Measurements from ENCODE around the gene UGT1A5.

DNA sequence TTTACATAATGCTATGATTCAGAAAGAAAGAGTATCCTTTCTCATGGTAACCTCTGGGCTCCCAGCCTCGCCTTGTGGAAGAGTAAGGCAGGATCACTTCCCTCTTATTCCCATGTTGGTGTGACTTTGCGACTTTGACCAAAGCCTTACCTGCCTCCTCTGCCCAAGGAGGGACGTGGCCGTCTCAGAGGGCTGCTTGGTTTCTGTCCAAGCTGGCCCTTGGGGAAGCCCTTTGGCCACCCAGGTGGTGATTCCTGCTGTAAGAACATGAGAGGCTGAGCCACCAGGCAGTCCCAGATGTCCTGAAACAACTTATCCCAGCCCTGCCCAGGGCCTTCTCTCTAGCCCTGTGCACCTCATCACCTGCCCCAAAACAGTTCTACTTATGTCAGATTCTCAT lies 14.0 kb upstream of the UGT1A5 start:
- TF ChIP-seq ZNF48 (tag by site-specific recombination; IDR thresholded peaks at IDR 0.05) (no peak), SP2 (tag by site-specific recombination; IDR thresholded peaks at IDR 0.05) (no peak), PRDM4 (tag by site-specific recombination; IDR thresholded peaks at IDR 0.05) (no peak), ZNF76 (tag by site-specific recombination; IDR thresholded peaks at IDR 0.05; ENCODE audit: borderline replicate concordance, low read depth) (no peak), ZNF629 (tag by site-specific recombination; IDR thresholded peaks at IDR 0.05) (no peak), ZNF426 (tag by site-specific recombination; IDR thresholded peaks at IDR 0.05) (no peak), ZNF138 (tag by site-specific recombination; IDR thresholded peaks at IDR 0.05; ENCODE audit: borderline replicate concordance) (no peak), ZFP41 (tag by site-specific recombination; IDR thresholded peaks at IDR 0.05; ENCODE audit: borderline replicate concordance) (no peak), ZNF121 (tag by site-specific recombination; IDR thresholded peaks at IDR 0.05) (no peak), ZNF416 (tag by site-specific recombination; IDR thresholded peaks at IDR 0.05) (no peak), ZNF132 (tag by site-specific recombination; IDR thresholded peaks at IDR 0.05; ENCODE audit: borderline replicate concordance) (no peak)
- TF ChIP-seq, protein P1, sequence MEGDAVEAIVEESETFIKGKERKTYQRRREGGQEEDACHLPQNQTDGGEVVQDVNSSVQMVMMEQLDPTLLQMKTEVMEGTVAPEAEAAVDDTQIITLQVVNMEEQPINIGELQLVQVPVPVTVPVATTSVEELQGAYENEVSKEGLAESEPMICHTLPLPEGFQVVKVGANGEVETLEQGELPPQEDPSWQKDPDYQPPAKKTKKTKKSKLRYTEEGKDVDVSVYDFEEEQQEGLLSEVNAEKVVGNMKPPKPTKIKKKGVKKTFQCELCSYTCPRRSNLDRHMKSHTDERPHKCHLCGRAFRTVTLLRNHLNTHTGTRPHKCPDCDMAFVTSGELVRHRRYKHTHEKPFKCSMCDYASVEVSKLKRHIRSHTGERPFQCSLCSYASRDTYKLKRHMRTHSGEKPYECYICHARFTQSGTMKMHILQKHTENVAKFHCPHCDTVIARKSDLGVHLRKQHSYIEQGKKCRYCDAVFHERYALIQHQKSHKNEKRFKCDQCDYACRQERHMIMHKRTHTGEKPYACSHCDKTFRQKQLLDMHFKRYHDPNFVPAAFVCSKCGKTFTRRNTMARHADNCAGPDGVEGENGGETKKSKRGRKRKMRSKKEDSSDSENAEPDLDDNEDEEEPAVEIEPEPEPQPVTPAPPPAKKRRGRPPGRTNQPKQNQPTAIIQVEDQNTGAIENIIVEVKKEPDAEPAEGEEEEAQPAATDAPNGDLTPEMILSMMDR (tag by site-specific recombination; IDR thresholded peaks at IDR 0.05): no peak
- TF ChIP-seq, protein P2, sequence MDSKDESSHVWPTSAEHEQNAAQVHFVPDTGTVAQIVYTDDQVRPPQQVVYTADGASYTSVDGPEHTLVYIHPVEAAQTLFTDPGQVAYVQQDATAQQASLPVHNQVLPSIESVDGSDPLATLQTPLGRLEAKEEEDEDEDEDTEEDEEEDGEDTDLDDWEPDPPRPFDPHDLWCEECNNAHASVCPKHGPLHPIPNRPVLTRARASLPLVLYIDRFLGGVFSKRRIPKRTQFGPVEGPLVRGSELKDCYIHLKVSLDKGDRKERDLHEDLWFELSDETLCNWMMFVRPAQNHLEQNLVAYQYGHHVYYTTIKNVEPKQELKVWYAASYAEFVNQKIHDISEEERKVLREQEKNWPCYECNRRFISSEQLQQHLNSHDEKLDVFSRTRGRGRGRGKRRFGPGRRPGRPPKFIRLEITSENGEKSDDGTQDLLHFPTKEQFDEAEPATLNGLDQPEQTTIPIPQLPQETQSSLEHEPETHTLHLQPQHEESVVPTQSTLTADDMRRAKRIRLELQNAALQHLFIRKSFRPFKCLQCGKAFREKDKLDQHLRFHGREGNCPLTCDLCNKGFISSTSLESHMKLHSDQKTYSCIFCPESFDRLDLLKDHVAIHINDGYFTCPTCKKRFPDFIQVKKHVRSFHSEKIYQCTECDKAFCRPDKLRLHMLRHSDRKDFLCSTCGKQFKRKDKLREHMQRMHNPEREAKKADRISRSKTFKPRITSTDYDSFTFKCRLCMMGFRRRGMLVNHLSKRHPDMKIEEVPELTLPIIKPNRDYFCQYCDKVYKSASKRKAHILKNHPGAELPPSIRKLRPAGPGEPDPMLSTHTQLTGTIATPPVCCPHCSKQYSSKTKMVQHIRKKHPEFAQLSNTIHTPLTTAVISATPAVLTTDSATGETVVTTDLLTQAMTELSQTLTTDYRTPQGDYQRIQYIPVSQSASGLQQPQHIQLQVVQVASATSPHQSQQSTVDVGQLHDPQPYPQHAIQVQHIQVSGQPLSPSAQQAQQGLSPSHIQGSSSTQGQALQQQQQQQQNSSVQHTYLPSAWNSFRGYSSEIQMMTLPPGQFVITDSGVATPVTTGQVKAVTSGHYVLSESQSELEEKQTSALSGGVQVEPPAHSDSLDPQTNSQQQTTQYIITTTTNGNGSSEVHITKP (tag by site-specific recombination; IDR thresholded peaks at IDR 0.05): no peak
- TF ChIP-seq, protein P3, sequence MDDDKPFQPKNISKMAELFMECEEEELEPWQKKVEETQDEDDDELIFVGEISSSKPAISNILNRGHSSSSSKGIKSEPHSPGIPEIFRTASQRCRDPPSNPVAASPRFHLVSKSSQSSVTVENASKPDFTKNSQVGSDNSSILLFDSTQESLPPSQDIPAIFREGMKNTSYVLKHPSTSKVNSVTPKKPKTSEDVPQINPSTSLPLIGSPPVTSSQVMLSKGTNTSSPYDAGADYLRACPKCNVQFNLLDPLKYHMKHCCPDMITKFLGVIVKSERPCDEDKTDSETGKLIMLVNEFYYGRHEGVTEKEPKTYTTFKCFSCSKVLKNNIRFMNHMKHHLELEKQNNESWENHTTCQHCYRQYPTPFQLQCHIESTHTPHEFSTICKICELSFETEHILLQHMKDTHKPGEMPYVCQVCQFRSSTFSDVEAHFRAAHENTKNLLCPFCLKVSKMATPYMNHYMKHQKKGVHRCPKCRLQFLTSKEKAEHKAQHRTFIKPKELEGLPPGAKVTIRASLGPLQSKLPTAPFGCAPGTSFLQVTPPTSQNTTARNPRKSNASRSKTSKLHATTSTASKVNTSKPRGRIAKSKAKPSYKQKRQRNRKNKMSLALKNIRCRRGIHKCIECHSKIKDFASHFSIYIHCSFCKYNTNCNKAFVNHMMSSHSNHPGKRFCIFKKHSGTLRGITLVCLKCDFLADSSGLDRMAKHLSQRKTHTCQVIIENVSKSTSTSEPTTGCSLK (tag by site-specific recombination; IDR thresholded peaks at IDR 0.05): no peak

Data from HEK293 (cell line).